Keratinocyte (primary cell): ENCODE data around the gene ENGASE. TPM values are rescaled to one million over a fixed set of nuclear protein-coding genes. Genes with fewer than 3 reads are reported as not detected.

ENCODE experiments used
- DNase-seq: peaks from one replicate; pipeline ENCODE4 v3.0.0-alpha.2; 2011; ENCODE audit warnings: low read depth, missing footprints, low spot score
- FAIRE-seq: peaks from 2 replicates; lab custom pipeline; 2011; peaks lifted over from hg19 to GRCh38; lab: Jason Lieb, UNC
- H2AFZ ChIP-seq: 2 replicates; pipeline ENCODE4 v1.6.0; 2012; ENCODE audit warnings: low read length, control low read depth, inconsistent platforms; ENCODE audit not compliant: control insufficient read depth
- H3K27ac ChIP-seq: 2 replicates; pipeline ENCODE4 v1.5.1; 2011; ENCODE audit warnings: low read length; ENCODE audit not compliant: control insufficient read depth, insufficient read depth
- H3K27me3 ChIP-seq: 3 replicates; pipeline ENCODE4 v1.6.0; 2011; ENCODE audit warnings: low read length; ENCODE audit not compliant: control insufficient read depth, insufficient read depth; ENCODE audit errors: extremely low read depth
- H3K36me3 ChIP-seq, 2 experiments: 2 replicates in 1 of 2; 3 replicates in 1 of 2; pipeline ENCODE4 v1.5.1; 2011; ENCODE audit warnings: low read length in 2 of 2, mild to moderate bottlenecking in 1 of 2; ENCODE audit not compliant: control insufficient read depth in 2 of 2, insufficient read depth in 2 of 2; ENCODE audit errors: extremely low read depth in 1 of 2
- H3K4me1 ChIP-seq: 3 replicates; pipeline ENCODE4 v1.5.1; 2011; ENCODE audit warnings: low read length; ENCODE audit not compliant: control insufficient read depth, insufficient read depth; ENCODE audit errors: extremely low read depth
- H3K4me2 ChIP-seq: 3 replicates; pipeline ENCODE4 v1.6.0; 2011; ENCODE audit warnings: low read depth, low read length; ENCODE audit not compliant: control insufficient read depth, insufficient read depth; ENCODE audit errors: extremely low read depth
- H3K4me3 ChIP-seq, 3 experiments: fragments of 200-600 bp in 1 of 3; sonication (generic) in 1 of 3; 2 replicates in 2 of 3; 3 replicates in 1 of 3; pipeline ENCODE4 v1.5.1; 2011 to 2016; ENCODE audit warnings: low read length in 3 of 3, mild to moderate bottlenecking in 3 of 3, control low read depth in 2 of 3, inconsistent platforms in 1 of 3, low read depth in 1 of 3, mixed read lengths in 1 of 3, mixed run types in 1 of 3, moderate library complexity in 1 of 3; ENCODE audit not compliant: control insufficient read depth in 2 of 3, insufficient read depth in 2 of 3; ENCODE audit errors: extremely low read depth in 1 of 3
- H3K79me2 ChIP-seq: 2 replicates; pipeline ENCODE4 v1.6.0; 2012; ENCODE audit warnings: low read length; ENCODE audit not compliant: control insufficient read depth, insufficient read depth
- H3K9ac ChIP-seq: 3 replicates; pipeline ENCODE4 v1.6.0; 2011; ENCODE audit warnings: low read length; ENCODE audit not compliant: control insufficient read depth, insufficient read depth; ENCODE audit errors: extremely low read depth
- H3K9me1 ChIP-seq: 3 replicates; pipeline ENCODE4 v1.6.0; 2011; ENCODE audit warnings: low read length; ENCODE audit not compliant: control insufficient read depth, insufficient read depth; ENCODE audit errors: extremely low read depth
- H3K9me3 ChIP-seq: 2 replicates; pipeline ENCODE4 v1.5.1; 2012; ENCODE audit warnings: low read depth, low read length; ENCODE audit not compliant: control insufficient read depth
- H4K20me1 ChIP-seq: 3 replicates; pipeline ENCODE4 v1.6.0; 2011; ENCODE audit warnings: low read length; ENCODE audit not compliant: control insufficient read depth, insufficient read depth; ENCODE audit errors: extremely low read depth
- CTCF ChIP-seq, 3 experiments: IDR thresholded peaks in 1 of 3; conservative IDR thresholded peaks in 1 of 3; optimal IDR thresholded peaks in 1 of 3; 2 replicates in 2 of 3; 3 replicates in 1 of 3; pipeline versions ENCODE3 to v1.5.1; 2011; ENCODE audit warnings: low read length in 3 of 3, mild to moderate bottlenecking in 3 of 3, moderate library complexity in 2 of 3, control low read depth in 1 of 3, inconsistent platforms in 1 of 3; ENCODE audit not compliant: insufficient read depth in 2 of 3; ENCODE audit errors: extremely low read depth in 1 of 3
- EZH2 ChIP-seq: IDR thresholded peaks from one replicate; pipeline ENCODE4 v1.6.1; 2012; ENCODE audit warnings: inconsistent platforms, mild to moderate bottlenecking, low read length, moderate library complexity
- dilution Hi-C: fragments of 300-500 bp; cut with MboI; formaldehyde crosslinking; loops from one replicate; pipeline ENCODE4 v1.7.0; 2020; ENCODE audit warnings: low sequenced_read_pairs; ENCODE audit not compliant: extremely low pct_ligation_motif_present
- polyA plus RNA-seq, 5 experiments: library from polyadenylated mRNA; depleted of rRNA in 3 of 5; stranded (reverse) in 3 of 5; stranded (forward) in 1 of 5; unstranded in 1 of 5; fragments of >200 nt; gene quantifications; 1 replicate in 1 of 5; 2 replicates in 3 of 5; 3 replicates in 1 of 5; pipeline versions ENCODE4 v1.2.1 to v1.2.3, GENCODE V29; 2011 to 2012; ENCODE audit warnings: missing spikeins in 2 of 5, low read depth in 1 of 5, low replicate concordance in 1 of 5

ENGASE gene
- polyA plus RNA-seq, 1 donor (not counting 4 experiments of a cell fraction or from before 2014, with no cell fraction given): 6.6 TPM

GRCh38 chr17:79071161-79071740 lies 3.4 kb upstream of the ENGASE start:
- H3K27me3 ChIP-seq: no peaks in the 10 kb centered on the region
- dilution Hi-C loops: no loop called here
- no peak overlapping the region for H2AFZ ChIP-seq
- TF ChIP-seq EZH2: no peak
- TF ChIP-seq CTCF (optimal IDR thresholded peaks at IDR 0.05 in 1 of 3, IDR thresholded peaks at IDR 0.05 in 1 of 3, conservative IDR thresholded peaks at IDR 0.05 in 1 of 3; ENCODE audit: extremely low read depth in 1 of 3, insufficient read depth in 2 of 3, low read length in 3 of 3): no peak
- no peaks in the 10 kb centered on the region for H3K36me3 ChIP-seq
- H3K27ac ChIP-seq: no peak overlapping the region
- H3K4me2 ChIP-seq: no peak overlapping the region
- H3K4me1 ChIP-seq: no peaks in the 10 kb centered on the region
- no peak overlapping the region for H3K9ac ChIP-seq
- no peak for DNase-seq
- no peaks in the 10 kb centered on the region for H3K9me3 ChIP-seq
- H4K20me1 ChIP-seq: no peaks in the 10 kb centered on the region
- H3K4me3 ChIP-seq: no peak overlapping the region
- H3K9me1 ChIP-seq: no peaks in the 10 kb centered on the region
- H3K79me2 ChIP-seq: no peaks in the 10 kb centered on the region
- no peak for FAIRE-seq

DNA sequence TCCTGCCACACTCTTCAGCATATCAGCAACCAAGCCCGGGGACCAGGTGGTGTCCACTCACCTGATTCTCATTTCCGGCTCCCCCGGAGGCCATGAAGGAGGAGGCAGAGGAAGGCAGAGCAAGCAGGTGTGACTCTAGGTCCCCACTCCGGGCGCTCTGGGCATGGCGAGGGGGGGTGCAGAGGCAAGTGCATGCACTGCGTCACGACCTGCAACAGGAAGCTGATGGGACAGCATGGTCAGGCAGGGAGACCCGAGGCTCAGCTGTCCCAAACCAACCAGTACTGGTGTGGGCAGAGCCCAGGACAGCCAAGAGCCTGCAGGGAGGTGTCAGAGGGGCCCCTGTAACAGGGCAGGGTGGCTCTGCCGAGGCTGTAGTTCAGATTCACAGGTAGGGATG lies 2.1 kb upstream of the ENGASE start:
- DNase-seq: no peak
- Histone ChIP-seq H3K79me2 (no peaks in the 10 kb centered on the region), H3K4me3 (no peak overlapping the region), H3K4me1 (no peaks in the 10 kb centered on the region), H3K36me3 (no peaks in the 10 kb centered on the region), H3K9me3 (no peaks in the 10 kb centered on the region), H2AFZ (no peak overlapping the region), H3K9me1 (no peaks in the 10 kb centered on the region), H3K9ac (no peak overlapping the region), H4K20me1 (no peaks in the 10 kb centered on the region), H3K4me2 (no peak overlapping the region), H3K27ac (no peak overlapping the region), H3K27me3 (no peaks in the 10 kb centered on the region)
- TF ChIP-seq CTCF (optimal IDR thresholded peaks at IDR 0.05 in 1 of 3, IDR thresholded peaks at IDR 0.05 in 1 of 3, conservative IDR thresholded peaks at IDR 0.05 in 1 of 3; ENCODE audit: extremely low read depth in 1 of 3, insufficient read depth in 2 of 3, low read length in 3 of 3) (no peak), EZH2 (no peak)
- dilution Hi-C loops: no loop called here
- no peak for FAIRE-seq
